ENCODE results near the gene COL26A1. TPM values are rescaled to one million over a fixed set of nuclear protein-coding genes. Genes with fewer than 3 reads are reported as not detected.

COL26A1 gene
- total RNA-seq, 2 experiments from 2014 or later, result not detected

DNA sequence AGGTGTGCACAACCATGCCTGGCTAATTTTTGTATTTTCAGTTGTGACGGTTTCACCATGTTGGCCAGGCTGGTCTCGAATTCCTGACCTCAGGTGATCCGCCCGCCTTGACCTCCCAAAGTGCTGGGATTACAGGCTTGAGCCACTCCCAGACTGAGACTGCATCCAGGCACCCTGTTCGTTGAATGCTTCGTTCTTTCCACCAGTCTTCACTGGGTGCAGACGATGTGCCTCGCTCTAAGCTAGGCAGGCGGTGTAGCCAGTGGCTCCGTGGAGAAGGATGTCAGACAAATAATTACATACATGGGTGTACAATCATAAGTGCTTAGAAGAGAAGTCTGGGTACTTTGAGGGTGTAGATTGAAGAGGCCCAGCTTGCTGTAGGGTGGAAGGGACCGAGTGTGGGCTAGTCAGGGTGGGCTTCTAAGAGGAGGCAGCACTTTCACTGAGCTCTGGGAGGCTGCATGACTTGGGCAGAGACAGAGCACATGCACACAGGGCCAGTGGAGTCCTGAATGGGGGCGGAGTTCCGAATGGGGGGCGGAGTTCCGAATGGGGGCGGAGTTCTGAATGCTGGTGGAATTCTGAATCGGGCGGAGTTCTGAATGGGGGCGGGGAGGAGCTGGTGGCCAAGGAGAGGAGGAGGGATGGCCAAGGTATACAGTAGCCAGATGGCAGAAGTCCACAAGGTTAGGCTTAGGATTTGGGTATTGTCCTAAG, 74.3 kb downstream of the COL26A1 start:
- Histone ChIP-seq H4K20me1 (ENCODE audit: insufficient read depth, low read length) (no peaks in the 10 kb centered on the region), H3K27ac (ENCODE audit: low read depth, low read length, poor library complexity, severe bottlenecking) (no peak overlapping the region), H3K4me2 (ENCODE audit: low read length) (no peak overlapping the region), H3K36me3 (ENCODE audit: insufficient read depth, low read length) (no peaks in the 10 kb centered on the region), H3K79me2 (ENCODE audit: insufficient read depth, low read depth, low read length) (no peaks in the 10 kb centered on the region), H3K4me3 (ENCODE audit: low read depth, low read length, poor library complexity, severe bottlenecking) (no peak overlapping the region), H3K9me3 (ENCODE audit: low read length) (no peaks in the 10 kb centered on the region), H3K4me1 (ENCODE audit: insufficient read depth, low read length, poor library complexity, severe bottlenecking) (no peaks in the 10 kb centered on the region), H2AFZ (ENCODE audit: low read length) (no peak overlapping the region), H3K9me2 (ENCODE audit: insufficient read depth, low read length) (no peaks in the 10 kb centered on the region)
- no TSS peak for BruUV-seq (replicated peaks)
- POLR2A ChIA-PET, result interaction anchor here (0.5 kb wide), 1 partner anchor 15 kb away, joined by 3 read pairs; no protein-coding TSS in a partner anchor
- DNase-seq (ENCODE audit: low spot score), result no peak
- CTCF ChIA-PET (ENCODE audit: unreplicated experiment), result no interaction called here
- intact Hi-C loops (cut with micrococcal nuclease; ENCODE audit: unreplicated experiment), result no loop called here
- TF ChIP-seq, protein P1, sequence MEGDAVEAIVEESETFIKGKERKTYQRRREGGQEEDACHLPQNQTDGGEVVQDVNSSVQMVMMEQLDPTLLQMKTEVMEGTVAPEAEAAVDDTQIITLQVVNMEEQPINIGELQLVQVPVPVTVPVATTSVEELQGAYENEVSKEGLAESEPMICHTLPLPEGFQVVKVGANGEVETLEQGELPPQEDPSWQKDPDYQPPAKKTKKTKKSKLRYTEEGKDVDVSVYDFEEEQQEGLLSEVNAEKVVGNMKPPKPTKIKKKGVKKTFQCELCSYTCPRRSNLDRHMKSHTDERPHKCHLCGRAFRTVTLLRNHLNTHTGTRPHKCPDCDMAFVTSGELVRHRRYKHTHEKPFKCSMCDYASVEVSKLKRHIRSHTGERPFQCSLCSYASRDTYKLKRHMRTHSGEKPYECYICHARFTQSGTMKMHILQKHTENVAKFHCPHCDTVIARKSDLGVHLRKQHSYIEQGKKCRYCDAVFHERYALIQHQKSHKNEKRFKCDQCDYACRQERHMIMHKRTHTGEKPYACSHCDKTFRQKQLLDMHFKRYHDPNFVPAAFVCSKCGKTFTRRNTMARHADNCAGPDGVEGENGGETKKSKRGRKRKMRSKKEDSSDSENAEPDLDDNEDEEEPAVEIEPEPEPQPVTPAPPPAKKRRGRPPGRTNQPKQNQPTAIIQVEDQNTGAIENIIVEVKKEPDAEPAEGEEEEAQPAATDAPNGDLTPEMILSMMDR (conservative IDR thresholded peaks at IDR 0.05; ENCODE audit: low read length), result no peak
- no peak for TF ChIP-seq EZH2phosphoT487 (IDR thresholded peaks at IDR 0.05; ENCODE audit: borderline replicate concordance, low read depth, low read length)

- Histone ChIP-seq H3K4me3 (ENCODE audit: low read depth, low read length, poor library complexity, severe bottlenecking) (no peak overlapping the region), H3K4me2 (ENCODE audit: low read length) (no peak overlapping the region), H3K9me2 (ENCODE audit: insufficient read depth, low read length) (no peaks in the 10 kb centered on the region), H2AFZ (ENCODE audit: low read length) (no peak overlapping the region), H4K20me1 (ENCODE audit: insufficient read depth, low read length) (no peaks in the 10 kb centered on the region), H3K27ac (ENCODE audit: low read depth, low read length, poor library complexity, severe bottlenecking) (no peak overlapping the region), H3K4me1 (ENCODE audit: insufficient read depth, low read length, poor library complexity, severe bottlenecking) (no peaks in the 10 kb centered on the region), H3K79me2 (ENCODE audit: insufficient read depth, low read depth, low read length) (no peaks in the 10 kb centered on the region), H3K36me3 (ENCODE audit: insufficient read depth, low read length) (no peaks in the 10 kb centered on the region), H3K9me3 (ENCODE audit: low read length) (no peaks in the 10 kb centered on the region)
- DNase-seq (ENCODE audit: low spot score), result no peak
- CTCF ChIA-PET (ENCODE audit: unreplicated experiment), result no interaction called here
- intact Hi-C loops (cut with micrococcal nuclease; ENCODE audit: unreplicated experiment), result no loop called here
- BruUV-seq (replicated peaks), result no TSS peak
- TF ChIP-seq EZH2phosphoT487 (IDR thresholded peaks at IDR 0.05; ENCODE audit: borderline replicate concordance, low read depth, low read length), result no peak
- TF ChIP-seq, protein P1 (conservative IDR thresholded peaks at IDR 0.05; ENCODE audit: low read length), result no peak
- POLR2A ChIA-PET, result interaction anchor here (0.6 kb wide), 1 partner anchor 10 kb away, joined by 4 read pairs; no protein-coding TSS in a partner anchor
Observed at GRCh38 chr7:101441890-101442289, 79.2 kb downstream of the COL26A1 start.

DNA sequence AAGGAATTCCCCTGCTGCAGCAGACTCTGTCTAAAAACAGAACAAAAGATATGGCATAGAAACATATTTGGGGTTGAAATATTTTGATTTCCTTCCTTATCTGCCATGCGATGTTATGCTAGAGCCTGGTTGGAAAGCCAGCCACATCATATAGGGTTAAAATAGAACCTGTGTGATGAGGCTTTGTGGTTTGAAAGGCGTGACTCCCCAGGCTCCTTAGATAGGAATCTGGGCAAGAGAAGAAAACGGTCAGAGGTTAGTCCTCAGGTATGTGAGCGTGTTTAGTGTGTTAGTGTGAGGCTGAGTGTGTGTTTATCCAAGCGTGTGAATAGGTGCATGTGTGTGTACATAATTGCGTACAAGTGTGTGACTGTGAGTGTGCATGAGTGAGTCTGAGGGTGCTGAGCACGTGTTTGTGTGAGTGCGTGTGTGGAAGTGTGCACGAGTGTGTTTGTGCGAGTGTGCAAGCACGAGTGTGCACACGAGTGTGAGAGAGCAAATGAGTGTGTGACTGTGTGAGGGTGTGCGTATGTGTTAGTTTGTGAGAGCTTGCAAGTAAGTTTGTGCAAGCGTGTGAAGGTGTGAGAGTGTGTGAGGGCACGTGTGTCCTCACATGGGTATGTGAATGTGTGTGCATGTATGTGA, 79.9 kb downstream of the COL26A1 start:
- no peaks in the 10 kb centered on the region for H3K4me1 ChIP-seq (ENCODE audit: insufficient read depth, low read length, poor library complexity, severe bottlenecking)
- POLR2A ChIA-PET, result no interaction called here
- H3K79me2 ChIP-seq (ENCODE audit: insufficient read depth, low read depth, low read length), result no peaks in the 10 kb centered on the region
- intact Hi-C loops (cut with micrococcal nuclease; ENCODE audit: unreplicated experiment), result no loop called here
- no peak overlapping the region for H3K4me3 ChIP-seq (ENCODE audit: low read depth, low read length, poor library complexity, severe bottlenecking)
- no peaks in the 10 kb centered on the region for H3K9me3 ChIP-seq (ENCODE audit: low read length)
- H2AFZ ChIP-seq (ENCODE audit: low read length), result no peak overlapping the region
- TF ChIP-seq, protein P1 (conservative IDR thresholded peaks at IDR 0.05; ENCODE audit: low read length), result no peak
- no peak for TF ChIP-seq EZH2phosphoT487 (IDR thresholded peaks at IDR 0.05; ENCODE audit: borderline replicate concordance, low read depth, low read length)
- H3K9me2 ChIP-seq (ENCODE audit: insufficient read depth, low read length), result no peaks in the 10 kb centered on the region
- BruUV-seq (replicated peaks), result no TSS peak
- H3K36me3 ChIP-seq (ENCODE audit: insufficient read depth, low read length), result no peaks in the 10 kb centered on the region
- no peak for DNase-seq (ENCODE audit: low spot score)
- CTCF ChIA-PET (ENCODE audit: unreplicated experiment), result no interaction called here
- no peak overlapping the region for H3K4me2 ChIP-seq (ENCODE audit: low read length)
- no peak overlapping the region for H3K27ac ChIP-seq (ENCODE audit: low read depth, low read length, poor library complexity, severe bottlenecking)
- H4K20me1 ChIP-seq (ENCODE audit: insufficient read depth, low read length), result no peaks in the 10 kb centered on the region

All from OCI-LY7 (cell line).